ENCODE data around the gene ZNF473.

GRCh38 chr19:50007170-50007569, 18.6 kb upstream of the ZNF473 start:
- TF ChIP-seq CTCF (conservative IDR thresholded peaks at IDR 0.05) (no peak), EZH2 (IDR thresholded peaks at IDR 0.05; ENCODE audit: low read depth) (no peak)

Data from PC-9 (cell line).